Renal cortex interstitium (tissue), 11 donors: ENCODE results near the gene OSBPL5. TPM values are rescaled to one million over a fixed set of nuclear protein-coding genes. Genes with fewer than 3 reads are reported as not detected.
"Not testable (repeated sequence)": the region's sequence is repeated elsewhere in the genome, so short reads cannot be mapped to it uniquely, and the experiment has no call there.

Experiments
- DNase-seq, 11 donors: peaks; one replicate each; pipeline ENCODE4 v3.0.0-alpha.2; 2013; ENCODE audit warnings: low read depth in 9 of 11, low spot score in 4 of 11; ENCODE audit errors: extremely low read depth in 1 of 11
- polyA plus RNA-seq, 3 donors: library from polyadenylated mRNA; unstranded; fragments of 120-200 nt; gene quantifications; one replicate each; pipeline ENCODE4 v1.2.1, GENCODE V29; 2013; ENCODE audit not compliant: insufficient read length in 3 of 3

Gene OSBPL5
- polyA plus RNA-seq, 3 donors: 17.8 to 26.2 (median 21.2) TPM

- DNase-seq: no peak
These were observed 84.3 kb downstream of the OSBPL5 start for GRCh38 chr11:3080733-3081385.

- no peak for DNase-seq
These were observed 85.0 kb downstream of the OSBPL5 start for GRCh38 chr11:3080104-3080503.

GRCh38 chr11:3077846-3078440, 87.2 kb downstream of the OSBPL5 start:
- DNase-seq: no peak

GRCh38 chr11:3077189-3077836, 87.8 kb downstream of the OSBPL5 start:
- no peak for DNase-seq

GRCh38 chr11:3074912-3075589, 90.1 kb downstream of the OSBPL5 start:
- no peak for DNase-seq

DNA sequence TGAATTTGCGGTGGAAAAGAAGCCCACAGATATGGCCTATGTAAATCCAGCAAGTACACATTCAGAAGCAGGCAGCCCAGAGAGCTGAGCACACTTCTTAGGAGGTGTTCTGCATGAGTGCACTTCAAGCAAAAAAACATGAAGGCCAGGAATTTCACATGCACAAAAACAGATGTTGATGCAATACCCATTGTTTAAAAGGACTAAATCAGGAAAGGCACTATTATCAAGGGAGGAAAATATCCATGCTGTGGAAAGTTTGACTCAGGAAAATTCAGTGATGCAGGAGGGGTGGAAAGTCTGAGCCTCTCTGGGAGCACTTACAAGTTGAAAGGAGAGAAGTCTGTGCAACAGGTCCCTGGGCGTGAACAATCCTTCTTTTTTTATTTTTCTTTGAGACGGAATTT, 92.1 kb downstream of the OSBPL5 start:
- no peak for DNase-seq

GRCh38 chr11:3069425-3069824, 95.7 kb downstream of the OSBPL5 start:
- DNase-seq: no peak

DNA sequence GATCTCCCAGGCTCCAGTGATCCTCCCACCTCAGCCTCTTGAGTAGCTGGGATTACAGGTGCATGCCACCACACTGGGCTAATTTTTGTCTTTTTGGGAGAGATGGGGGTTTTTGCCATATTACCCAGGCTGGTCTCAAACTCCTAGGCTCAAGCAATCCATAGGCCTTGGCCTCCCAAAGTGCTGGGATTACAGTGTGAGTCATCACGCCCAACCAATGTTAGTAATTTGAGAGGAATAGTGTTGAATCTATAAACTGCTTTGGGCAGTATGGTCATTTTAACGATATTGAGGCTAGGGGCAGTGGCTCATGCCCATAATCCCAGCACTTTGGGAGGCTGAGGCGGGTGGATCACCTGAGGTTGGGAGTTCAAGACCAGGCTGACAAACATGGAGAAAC, 98.8 kb downstream of the OSBPL5 start:
- DNase-seq: not testable (repeated sequence)

DNA sequence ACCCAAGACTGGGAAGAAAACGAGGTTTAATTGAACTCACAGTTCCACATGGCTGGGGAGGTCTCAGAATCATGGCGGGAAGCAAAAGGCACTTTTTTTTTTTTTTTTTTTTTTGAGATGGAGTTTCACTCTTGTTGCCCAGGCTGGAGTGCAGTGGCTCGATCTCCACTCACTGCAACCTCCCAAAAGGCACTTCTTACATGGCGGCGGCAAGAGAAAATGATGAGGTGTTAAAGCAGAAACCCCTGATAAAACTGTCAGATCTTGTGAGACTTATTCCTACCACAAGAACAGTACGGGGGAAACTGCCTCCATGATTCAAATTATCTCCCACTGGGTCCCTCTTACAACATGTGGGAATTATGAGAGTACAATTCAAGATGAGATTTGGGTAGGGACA, 100.4 kb downstream of the OSBPL5 start:
- DNase-seq: not testable (repeated sequence)

DNA sequence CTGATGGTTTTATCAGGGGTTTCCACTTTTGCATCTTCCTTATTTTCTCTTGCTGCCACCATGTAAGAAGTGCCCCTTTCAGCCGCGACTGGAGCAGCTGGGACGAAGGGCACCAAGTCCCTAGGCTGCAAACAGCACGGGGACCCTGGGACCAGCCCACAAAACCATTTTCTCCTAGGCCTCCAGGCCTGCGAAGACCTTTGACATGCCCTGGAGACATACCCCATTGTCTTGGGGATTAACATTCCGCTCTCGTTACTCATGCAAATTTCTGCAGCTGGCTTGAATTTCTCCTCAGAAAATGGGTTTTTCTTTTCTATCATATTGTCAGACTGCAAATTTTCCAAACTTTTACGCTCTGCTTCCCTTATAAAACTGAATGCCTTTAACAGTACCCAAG, 101.2 kb downstream of the OSBPL5 start:
- not testable (repeated sequence) for DNase-seq

DNA sequence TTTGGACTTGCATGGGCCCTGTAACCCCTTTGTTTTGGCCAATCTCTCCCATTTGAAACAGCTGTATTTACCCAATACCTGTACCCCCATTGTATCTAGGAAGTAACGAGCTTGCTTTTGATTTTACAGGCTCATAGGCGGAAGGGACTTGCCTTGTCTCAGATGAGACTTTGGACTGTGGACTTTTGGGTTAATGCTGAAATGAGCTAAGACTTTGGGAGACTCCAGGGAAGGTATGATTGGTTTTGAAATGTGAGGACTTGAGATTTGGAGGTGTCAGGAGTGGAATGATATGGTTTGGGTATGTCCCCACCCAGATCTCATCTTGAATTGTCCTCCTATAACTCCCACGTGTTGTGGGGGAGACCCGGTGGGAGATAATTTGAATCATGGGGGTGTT, 101.7 kb downstream of the OSBPL5 start:
- not testable (repeated sequence) for DNase-seq

GRCh38 chr11:3060436-3061025, 104.6 kb downstream of the OSBPL5 start:
- no peak for DNase-seq

DNA sequence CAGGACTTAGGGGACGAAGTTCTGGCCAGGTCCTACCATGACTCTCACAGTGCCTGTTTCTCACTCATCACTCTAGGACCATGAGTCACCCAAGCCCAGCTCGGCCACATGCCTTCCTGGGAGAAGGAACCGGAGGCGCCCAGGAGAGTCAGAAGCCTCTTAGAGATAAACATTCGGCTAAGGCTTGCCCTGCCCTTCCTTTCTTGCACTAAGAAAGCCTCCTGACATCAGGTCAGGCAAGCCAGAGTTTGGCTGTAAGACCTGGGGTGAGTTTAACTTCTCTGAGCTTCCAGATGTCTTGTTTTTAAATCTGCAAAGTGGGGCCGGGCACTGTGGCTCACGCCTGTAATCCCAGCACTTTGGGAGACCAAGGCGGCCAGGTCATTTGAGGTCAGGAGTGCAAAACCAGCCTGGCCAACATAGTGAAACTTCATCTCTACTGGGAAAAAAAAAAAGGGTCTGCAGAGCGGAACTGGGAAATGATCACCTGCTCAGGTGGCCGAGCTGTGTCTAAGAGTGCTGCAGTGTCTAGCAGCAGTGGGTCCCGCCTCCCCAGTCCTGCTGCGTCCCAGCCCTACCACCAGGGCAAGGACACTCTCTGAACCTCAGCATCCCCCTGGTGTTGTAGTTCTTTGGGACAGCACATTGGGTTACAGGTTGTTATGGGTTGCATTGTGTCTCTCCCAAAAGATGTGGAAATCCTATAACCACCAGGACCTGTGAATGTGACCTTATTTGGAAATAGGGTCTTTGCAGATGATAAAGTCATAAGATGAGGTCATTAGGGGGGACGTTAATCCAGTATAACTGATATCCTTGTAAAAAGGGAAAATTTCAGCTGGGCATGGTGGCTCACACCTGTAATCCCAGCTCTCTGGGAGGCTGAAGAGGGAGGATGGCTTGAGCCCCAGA, 106.1 kb downstream of the OSBPL5 start:
- no peak for DNase-seq

DNA sequence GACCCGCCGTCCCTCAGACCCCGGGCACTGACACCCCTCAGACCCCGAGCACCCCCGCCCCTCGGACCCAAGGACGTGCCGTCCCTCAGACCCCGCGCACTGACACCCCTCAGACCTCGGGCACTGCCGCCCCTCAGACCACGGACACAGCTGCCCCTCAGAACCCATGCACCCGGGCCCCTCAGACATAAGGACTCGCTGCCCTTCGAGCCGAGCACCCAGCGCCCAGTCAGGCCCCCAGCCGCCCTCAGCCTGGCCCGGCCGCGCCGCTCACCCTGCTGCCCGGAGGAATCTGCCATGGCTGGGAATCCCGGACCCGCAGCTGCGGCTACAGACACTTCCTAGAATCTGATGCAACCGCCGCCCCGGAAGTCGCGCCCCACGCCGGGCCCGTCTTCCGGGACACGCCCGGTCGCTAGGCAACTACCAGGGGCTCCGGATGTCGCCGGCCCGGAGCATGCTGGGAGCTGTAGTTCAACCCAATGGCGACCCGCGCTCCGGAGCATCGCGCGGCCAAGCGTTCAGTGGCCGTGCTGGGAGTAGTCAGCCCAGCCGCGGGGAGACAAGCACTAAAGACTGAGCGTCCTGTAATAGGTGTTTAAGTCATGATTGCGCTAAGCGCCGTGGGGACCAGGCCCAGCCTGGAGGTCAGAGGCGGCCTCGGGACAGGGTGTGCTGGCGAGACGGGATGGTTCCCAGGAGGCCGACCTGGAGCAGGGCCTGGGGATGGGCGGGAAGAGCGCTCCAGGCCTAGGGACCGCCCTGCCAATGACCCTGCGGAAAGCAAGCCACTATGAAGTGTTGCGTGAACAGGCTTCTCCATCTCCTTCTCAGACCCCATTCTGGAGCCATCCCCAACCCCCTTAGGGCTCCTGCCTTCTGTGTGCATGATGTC, 107.8 kb downstream of the OSBPL5 start, which contains the start of gene CARS1:
CARS1 (minus strand) TSS at position 355 of the 895 bp plus-strand sequence; CDS start at position 299, 56 bp downstream.
- DNase-seq: peak; percentile 74 to 91 (median 86)

DNA sequence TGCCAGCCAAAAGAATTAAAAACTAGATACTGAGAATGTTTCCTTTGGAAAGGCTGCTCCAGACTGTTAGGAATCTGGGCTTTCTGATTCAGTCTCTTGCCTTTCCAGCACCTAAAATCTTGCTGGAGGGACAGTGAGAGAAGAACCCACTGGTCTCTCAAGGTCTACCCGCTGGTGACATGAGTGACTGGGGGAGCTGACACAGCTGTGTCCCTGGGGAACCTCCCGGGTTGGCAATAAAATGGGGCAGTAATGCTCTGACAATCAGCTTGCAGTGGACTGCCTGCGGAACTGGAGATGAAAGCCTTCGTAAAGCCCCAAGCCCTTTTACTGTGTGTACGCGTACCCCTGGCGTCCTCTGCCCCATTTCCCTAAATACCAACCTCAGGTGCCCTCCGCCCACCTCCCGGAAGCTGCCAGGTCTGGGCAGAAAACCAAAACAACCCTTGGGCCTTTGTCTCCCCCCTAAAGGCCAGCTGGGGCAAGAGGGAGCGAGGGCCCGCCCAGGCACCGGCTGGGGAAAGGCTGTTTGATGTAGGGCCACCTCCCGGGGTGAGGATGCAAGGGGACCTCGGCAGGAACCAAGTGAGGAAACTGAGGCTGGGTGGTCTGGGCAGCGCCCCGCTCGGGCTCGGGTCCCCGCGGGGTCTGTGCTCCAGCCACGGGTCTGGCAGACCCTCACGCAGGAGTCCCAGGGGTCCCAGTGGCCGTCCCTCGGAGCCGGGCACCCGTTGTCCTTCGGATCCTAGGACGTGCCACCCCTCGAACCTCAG, 108.6 kb downstream of the OSBPL5 start:
- DNase-seq: no peak

DNA sequence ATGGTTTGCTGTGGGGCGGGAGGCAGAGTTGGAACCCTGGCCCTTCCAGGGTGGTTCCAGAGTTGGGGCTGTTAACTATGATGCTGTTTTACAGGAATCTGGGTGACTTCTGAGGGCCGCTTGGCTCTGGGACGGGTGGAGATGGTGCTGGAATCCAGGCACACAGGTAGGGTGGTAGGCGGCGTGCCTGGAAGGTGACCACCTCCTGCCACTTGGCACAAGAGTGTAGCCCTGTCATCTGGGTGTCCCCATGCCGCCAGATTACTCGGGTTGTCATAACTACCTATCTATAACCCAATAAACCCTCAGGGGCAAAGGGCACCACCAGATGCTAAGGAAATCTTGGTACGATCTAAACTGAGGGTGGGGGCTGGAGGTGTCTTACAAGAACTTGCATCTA, 109.2 kb downstream of the OSBPL5 start:
- DNase-seq: no peak

- no peak for DNase-seq
These were observed 112.5 kb downstream of the OSBPL5 start for GRCh38 chr11:3052567-3052966.
